Hematopoietic multipotent progenitor cell treated with erythropoietin and hydrocortisone succinate and interleukin-3 and kit ligand, for 6 days (in vitro differentiated cells): ENCODE data around the gene MSH5.
"Not testable (repeated sequence)": the region's sequence is repeated elsewhere in the genome, so short reads cannot be mapped to it uniquely, and the experiment has no call there.

Source experiments
- DNase-seq: peaks from one replicate; pipeline ENCODE4 v3.0.0-alpha.2; 2015

Gene MSH5

GRCh38 chr6:31739639-31740396, at the start of gene MSH5:
Gene MSH5, plus strand, starts transcription at chr6:31740005. Its CDS starts 462 bp downstream, at chr6:31740467.
- peak; percentile 100 for DNase-seq

GRCh38 chr6:31690231-31691077, 49.4 kb upstream of the MSH5 start:
- DNase-seq, result peak; percentile 79

- DNase-seq, result no peak
These were observed 48.7 kb upstream of the MSH5 start for GRCh38 chr6:31691078-31691463.

- no peak for DNase-seq
These were observed 48.2 kb upstream of the MSH5 start for GRCh38 chr6:31691564-31692108.

GRCh38 chr6:31692353-31692752, 47.5 kb upstream of the MSH5 start:
- DNase-seq, result no peak

- DNase-seq, result no peak
These were observed 46.9 kb upstream of the MSH5 start for GRCh38 chr6:31692886-31693285.

- DNase-seq, result no peak
These were observed 46.3 kb upstream of the MSH5 start for GRCh38 chr6:31693535-31693934.

GRCh38 chr6:31697555-31697954, 42.2 kb upstream of the MSH5 start:
- no peak for DNase-seq

- DNase-seq, result no peak
These were observed 38.9 kb upstream of the MSH5 start for GRCh38 chr6:31700740-31701401.

GRCh38 chr6:31701666-31702404, 38.0 kb upstream of the MSH5 start:
- peak; percentile 56 for DNase-seq

GRCh38 chr6:31702405-31702818, 37.4 kb upstream of the MSH5 start:
- no peak for DNase-seq

GRCh38 chr6:31702819-31703716, 36.7 kb upstream of the MSH5 start, which contains the start of gene ABHD16A:
Gene ABHD16A, minus strand, starts transcription at chr6:31703324. Its CDS starts 43 bp downstream, at chr6:31703281.
- DNase-seq, result peak; percentile 99

- DNase-seq, result no peak
These were observed 33.9 kb upstream of the MSH5 start for GRCh38 chr6:31705931-31706330.

GRCh38 chr6:31706599-31706998, 33.2 kb upstream of the MSH5 start, which contains the start of gene LY6G6F:
Gene LY6G6F, plus strand, starts transcription at chr6:31706866. Its CDS starts 41 bp downstream, at chr6:31706907.
- DNase-seq, result no peak

- no peak for DNase-seq
These were observed 32.1 kb upstream of the MSH5 start for GRCh38 chr6:31707701-31708100.

GRCh38 chr6:31708224-31708623, 31.6 kb upstream of the MSH5 start:
- DNase-seq, result no peak

GRCh38 chr6:31709157-31709556, 30.6 kb upstream of the MSH5 start:
- not testable (repeated sequence) for DNase-seq

- DNase-seq, result peak; percentile 43
These were observed 29.1 kb upstream of the MSH5 start for GRCh38 chr6:31710523-31711219.

GRCh38 chr6:31711233-31711632, 28.6 kb upstream of the MSH5 start:
- DNase-seq, result peak; percentile 92

- DNase-seq, result peak; percentile 76
These were observed 27.5 kb upstream of the MSH5 start for GRCh38 chr6:31712296-31712695.
